Left ventricle myocardium inferior (tissue), 1 donor: Measurements from ENCODE around the gene SEC31A. TPM values are rescaled to one million over a fixed set of nuclear protein-coding genes. Genes with fewer than 3 reads are reported as not detected.
A peak's percentile ranks its signal among the peaks of the same experiment; 100 is the strongest.

ENCODE experiments used
- DNase-seq: peaks from one replicate; pipeline ENCODE4 v3.0.0-alpha.2; 2020
- H3K27ac ChIP-seq: fragments of 200-600 bp; replicated peaks from 2 replicates; pipeline ENCODE4 v1.8.0; 2021
- H3K27me3 ChIP-seq: fragments of 200-600 bp; 2 replicates; pipeline ENCODE4 v1.8.0; 2021; ENCODE audit warnings: low read depth
- H3K36me3 ChIP-seq: fragments of 200-600 bp; 2 replicates; pipeline ENCODE4 v1.8.0; 2021
- H3K4me1 ChIP-seq: fragments of 200-600 bp; 2 replicates; pipeline ENCODE4 v1.8.0; 2021
- H3K4me3 ChIP-seq: fragments of 200-600 bp; 2 replicates; pipeline ENCODE4 v1.8.0; 2021; ENCODE audit warnings: mild to moderate bottlenecking, moderate library complexity
- H3K9me3 ChIP-seq: fragments of 200-600 bp; replicated peaks from 2 replicates; pipeline ENCODE4 v1.8.0; 2021
- CTCF ChIP-seq: fragments of 200-600 bp; IDR thresholded peaks from 2 replicates; pipeline ENCODE4 v1.8.0; 2021; ENCODE audit warnings: antibody characterized with exemption, mild to moderate bottlenecking, borderline replicate concordance
- intact Hi-C: fragments of 100-400 bp; cut with micrococcal nuclease; formaldehyde crosslinking; loops from one replicate; pipeline ENCODE4 v1.11.0; 2022
- total RNA-seq: library from RNA; stranded (reverse); fragmentation: NEBNext Ultra II Directional; extraction: Animal tissue kit (Norgen Biotek cat#: 25700); gene quantifications from one replicate; pipeline ENCODE4 v1.2.1, GENCODE V29; 2021
- donor health status: DM: no; HTN: yes; CAD: no; lungs with severe emphysema.

SEC31A gene
- total RNA-seq, 1 donor from 2014 or later = 115 TPM

GRCh38 chr4:82892467-82892802 lies 1.5 kb upstream of the SEC31A start:
- intact Hi-C loops = no loop called here
- Histone ChIP-seq H3K4me3 (no peak overlapping the region), H3K27me3 (no peaks in the 10 kb centered on the region), H3K27ac (no peak overlapping the region), H3K4me1 (peaks cover 51% of the 10 kb centered on the region), H3K36me3 (peaks cover 36% of the 10 kb centered on the region), H3K9me3 (no peaks in the 10 kb centered on the region)
- no peak for TF ChIP-seq CTCF
- no peak for DNase-seq

- no peak for TF ChIP-seq CTCF
- Histone ChIP-seq H3K36me3 (peaks cover 31% of the 10 kb centered on the region), H3K9me3 (no peaks in the 10 kb centered on the region), H3K27me3 (no peaks in the 10 kb centered on the region), H3K27ac (peak overlapping the region; percentile 98), H3K4me3 (peak overlapping the region; percentile 89), H3K4me1 (peaks cover 51% of the 10 kb centered on the region)
- intact Hi-C loops = no loop called here
- DNase-seq = no peak
These were observed 934 bp upstream of the SEC31A start for GRCh38 chr4:82891707-82892466.

DNA sequence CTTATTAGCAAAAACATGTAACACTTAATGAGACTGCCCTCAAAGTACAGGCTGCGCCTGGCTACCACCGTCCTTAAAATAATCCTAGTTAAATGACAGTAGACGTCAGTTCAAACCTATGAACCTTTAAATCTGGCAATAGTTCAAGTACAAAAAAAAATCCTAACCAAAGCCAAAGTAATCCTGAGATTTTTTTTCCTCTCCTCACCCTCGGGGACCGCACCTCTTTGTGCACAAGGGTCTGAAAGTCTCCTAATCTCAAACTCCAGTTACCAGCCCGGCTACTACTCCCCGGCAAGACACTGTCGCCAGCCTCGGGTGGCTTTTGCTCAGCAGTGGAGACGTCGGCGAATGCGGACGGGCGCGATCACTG lies 439 bp downstream of the SEC31A start:
- DNase-seq = no peak
- Histone ChIP-seq H3K4me3 (peak overlapping the region; percentile 89), H3K27me3 (no peaks in the 10 kb centered on the region), H3K27ac (peak overlapping the region; percentile 98), H3K36me3 (peaks cover 27% of the 10 kb centered on the region), H3K4me1 (peaks cover 54% of the 10 kb centered on the region), H3K9me3 (no peaks in the 10 kb centered on the region)
- intact Hi-C loops = no loop called here
- TF ChIP-seq CTCF = no peak

DNA sequence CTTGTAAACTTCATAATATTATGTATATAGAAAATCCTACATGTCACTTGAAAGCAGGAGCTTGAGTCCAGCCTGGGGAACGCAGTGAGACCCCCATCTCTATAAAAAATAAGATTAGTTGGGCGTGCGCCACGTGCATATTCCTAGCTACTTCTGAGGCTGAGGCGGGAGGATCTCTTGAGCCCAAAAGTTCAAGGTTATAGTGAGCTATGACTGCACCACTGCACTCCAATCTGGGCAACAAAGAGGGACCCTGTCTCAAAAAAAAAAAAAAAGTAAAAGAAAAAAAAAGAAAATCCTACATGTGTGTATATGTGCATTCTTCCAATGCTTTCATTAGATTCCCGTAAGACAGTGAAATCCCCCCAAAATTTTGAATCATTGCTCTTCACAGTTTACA lies 1.7 kb downstream of the SEC31A start:
- no peak for TF ChIP-seq CTCF
- Histone ChIP-seq H3K27ac (peak overlapping the region; percentile 98), H3K4me3 (peak overlapping the region; percentile 89), H3K4me1 (peaks cover 65% of the 10 kb centered on the region), H3K27me3 (no peaks in the 10 kb centered on the region), H3K36me3 (peaks cover 14% of the 10 kb centered on the region), H3K9me3 (no peaks in the 10 kb centered on the region)
- no peak for DNase-seq
- intact Hi-C loops = loop anchor here (10.0 kb wide), 1 partner anchor 54 kb away; no protein-coding TSS in a partner anchor

- no peak for TF ChIP-seq CTCF
- Histone ChIP-seq H3K4me3 (peak overlapping the region; percentile 4), H3K27ac (peak overlapping the region; percentile 39), H3K4me1 (peaks cover 70% of the 10 kb centered on the region), H3K9me3 (no peaks in the 10 kb centered on the region), H3K36me3 (peaks cover 3% of the 10 kb centered on the region), H3K27me3 (no peaks in the 10 kb centered on the region)
- no peak for DNase-seq
- intact Hi-C loops = loop anchor here (10.0 kb wide), 1 partner anchor 52 kb away; no protein-coding TSS in a partner anchor
These were observed 4.6 kb downstream of the SEC31A start for GRCh38 chr4:82886147-82886942.
